Measurements from ENCODE around the gene OR9A4.

DNA sequence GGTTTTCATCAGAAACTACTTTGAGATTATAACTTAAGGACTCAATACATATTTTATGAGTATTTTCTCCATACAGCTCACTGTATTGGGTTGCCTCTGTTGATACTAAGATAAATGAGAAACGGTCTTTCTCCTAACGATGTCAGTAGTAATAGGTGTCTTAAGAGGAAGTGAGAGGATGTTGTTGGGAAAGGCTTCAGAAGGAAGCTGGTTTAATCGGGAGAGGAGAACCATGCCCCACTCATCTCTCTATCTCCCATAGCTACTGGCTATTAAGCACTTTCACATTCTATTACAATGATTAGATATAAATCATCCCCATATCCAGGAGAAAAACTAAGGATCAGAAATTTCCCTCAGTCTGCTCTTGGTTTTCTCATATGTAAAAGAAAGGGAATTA is 28.6 kb downstream of the OR9A4 start:
- TF ChIP-seq CTCF (conservative IDR thresholded peaks at IDR 0.05; ENCODE audit: low read length): no peak
- TF ChIP-seq EZH2phosphoT487 (IDR thresholded peaks at IDR 0.05; ENCODE audit: borderline replicate concordance, low read depth, low read length): no peak

Data from OCI-LY7 (cell line).